Measurements from ENCODE around the gene GSKIP. TPM values are rescaled to one million over a fixed set of nuclear protein-coding genes. Genes with fewer than 3 reads are reported as not detected.
"Not testable (repeated sequence)": the region's sequence is repeated elsewhere in the genome, so short reads cannot be mapped to it uniquely, and the experiment has no call there.

Gene GSKIP
- total RNA-seq, 4 donors from 2014 or later = 11.0 to 58.3 (median 23.0) TPM

GRCh38 chr14:96338551-96338950 lies 24.8 kb upstream of the GSKIP start:
- TF ChIP-seq POLR2AphosphoS5 (IDR thresholded peaks at IDR 0.05) = no peak
- no peak for TF ChIP-seq POLR2A (IDR thresholded peaks at IDR 0.05)
- TF ChIP-seq CTCF (IDR thresholded peaks at IDR 0.05) = no peak
- no peak for TF ChIP-seq EP300 (IDR thresholded peaks at IDR 0.05)
- H3K4me3 ChIP-seq = no peak overlapping the region
- H3K27me3 ChIP-seq = no peaks in the 10 kb centered on the region
- H3K36me3 ChIP-seq = peaks cover 0 to 88% of the 10 kb centered on the region in 2 donors
- no peak overlapping the region for H3K27ac ChIP-seq
- no peak for ATAC-seq
- H3K4me1 ChIP-seq = no peaks in the 10 kb centered on the region
- 87 to 100% methylated on average over 1 of the region's 1 CpG for WGBS, 2 donors (ENCODE audit: low coverage in 1 of 2)
- no peaks in the 10 kb centered on the region for H3K9me3 ChIP-seq

GRCh38 chr14:96341323-96341722 lies 22.0 kb upstream of the GSKIP start:
- no peak for TF ChIP-seq EP300 (IDR thresholded peaks at IDR 0.05)
- no peak for TF ChIP-seq POLR2A (IDR thresholded peaks at IDR 0.05)
- no peak for TF ChIP-seq POLR2AphosphoS5 (IDR thresholded peaks at IDR 0.05)
- no peak for TF ChIP-seq CTCF (IDR thresholded peaks at IDR 0.05)
- Histone ChIP-seq H3K27me3 (no peaks in the 10 kb centered on the region), H3K9me3 (no peaks in the 10 kb centered on the region), H3K36me3 (peaks cover 0 to 67% of the 10 kb centered on the region in 2 donors), H3K27ac (no peak overlapping the region), H3K4me1 (no peaks in the 10 kb centered on the region), H3K4me3 (no peak overlapping the region)
- 79 to 85% methylated on average over 3 of the region's 3 CpGs for WGBS, 2 donors (ENCODE audit: low coverage in 1 of 2)
- no peak for ATAC-seq

- Histone ChIP-seq H3K27me3 (no peaks in the 10 kb centered on the region), H3K36me3 (peaks cover 0 to 24% of the 10 kb centered on the region in 2 donors), H3K9me3 (no peaks in the 10 kb centered on the region), H3K4me3 (no peak overlapping the region), H3K27ac (no peak overlapping the region), H3K4me1 (no peaks in the 10 kb centered on the region)
- ATAC-seq = no peak
- WGBS, 2 donors (ENCODE audit: low coverage in 1 of 2) = 87% methylated on average over 2 of the region's 2 CpGs
- TF ChIP-seq EP300 (IDR thresholded peaks at IDR 0.05) (no peak), CTCF (IDR thresholded peaks at IDR 0.05) (no peak), POLR2AphosphoS5 (IDR thresholded peaks at IDR 0.05) (no peak), POLR2A (IDR thresholded peaks at IDR 0.05) (no peak)
These were observed 17.7 kb upstream of the GSKIP start for GRCh38 chr14:96345669-96346068.

GRCh38 chr14:96347957-96348356 lies 15.4 kb upstream of the GSKIP start:
- not testable (repeated sequence) for H3K36me3 ChIP-seq, H3K4me3 ChIP-seq, H3K27ac ChIP-seq, H3K9me3 ChIP-seq, H3K27me3 ChIP-seq, ATAC-seq
- 91 to 100% methylated on average over 2 of the region's 2 CpGs for WGBS, 2 donors (ENCODE audit: low coverage in 1 of 2)
- H3K4me1 ChIP-seq = peaks cover 0 to 11% (median 0%) of the 10 kb centered on the region in 3 donors

- WGBS, 2 donors (ENCODE audit: low coverage in 1 of 2) = 70 to 87% methylated on average over 5 to 7 of the region's 7 CpGs
- TF ChIP-seq POLR2AphosphoS5 (IDR thresholded peaks at IDR 0.05) = no peak
- TF ChIP-seq POLR2A (IDR thresholded peaks at IDR 0.05) = no peak
- ATAC-seq = no peak
These were observed 13.8 kb upstream of the GSKIP start for GRCh38 chr14:96349286-96350075.

GRCh38 chr14:96351986-96352385 lies 11.3 kb upstream of the GSKIP start:
- H3K4me1 ChIP-seq = peaks cover 0 to 15% (median 0%) of the 10 kb centered on the region in 3 donors
- H3K27me3 ChIP-seq = no peaks in the 10 kb centered on the region
- H3K9me3 ChIP-seq = no peaks in the 10 kb centered on the region
- no peaks in the 10 kb centered on the region for H3K36me3 ChIP-seq
- H3K27ac ChIP-seq = no peak overlapping the region
- no peak for ATAC-seq
- TF ChIP-seq EP300 (IDR thresholded peaks at IDR 0.05) (no peak), POLR2AphosphoS5 (IDR thresholded peaks at IDR 0.05) (no peak), CTCF (IDR thresholded peaks at IDR 0.05) (no peak), POLR2A (IDR thresholded peaks at IDR 0.05) (no peak)
- 69 to 89% methylated on average over 3 of the region's 3 CpGs for WGBS, 2 donors (ENCODE audit: low coverage in 1 of 2)
- H3K4me3 ChIP-seq = no peak overlapping the region

More at GRCh38 chr14:96349286-96350075, 13.8 kb upstream of the GSKIP start:
- H3K36me3 ChIP-seq = no peaks in the 10 kb centered on the region
- no peaks in the 10 kb centered on the region for H3K27me3 ChIP-seq
- H3K4me3 ChIP-seq = no peak overlapping the region
- H3K27ac ChIP-seq = no peak overlapping the region
- no peaks in the 10 kb centered on the region for H3K9me3 ChIP-seq
- H3K4me1 ChIP-seq = peaks cover 0 to 15% (median 0%) of the 10 kb centered on the region in 3 donors
